ENCODE data around the gene CHST11.

Gene CHST11

DNA sequence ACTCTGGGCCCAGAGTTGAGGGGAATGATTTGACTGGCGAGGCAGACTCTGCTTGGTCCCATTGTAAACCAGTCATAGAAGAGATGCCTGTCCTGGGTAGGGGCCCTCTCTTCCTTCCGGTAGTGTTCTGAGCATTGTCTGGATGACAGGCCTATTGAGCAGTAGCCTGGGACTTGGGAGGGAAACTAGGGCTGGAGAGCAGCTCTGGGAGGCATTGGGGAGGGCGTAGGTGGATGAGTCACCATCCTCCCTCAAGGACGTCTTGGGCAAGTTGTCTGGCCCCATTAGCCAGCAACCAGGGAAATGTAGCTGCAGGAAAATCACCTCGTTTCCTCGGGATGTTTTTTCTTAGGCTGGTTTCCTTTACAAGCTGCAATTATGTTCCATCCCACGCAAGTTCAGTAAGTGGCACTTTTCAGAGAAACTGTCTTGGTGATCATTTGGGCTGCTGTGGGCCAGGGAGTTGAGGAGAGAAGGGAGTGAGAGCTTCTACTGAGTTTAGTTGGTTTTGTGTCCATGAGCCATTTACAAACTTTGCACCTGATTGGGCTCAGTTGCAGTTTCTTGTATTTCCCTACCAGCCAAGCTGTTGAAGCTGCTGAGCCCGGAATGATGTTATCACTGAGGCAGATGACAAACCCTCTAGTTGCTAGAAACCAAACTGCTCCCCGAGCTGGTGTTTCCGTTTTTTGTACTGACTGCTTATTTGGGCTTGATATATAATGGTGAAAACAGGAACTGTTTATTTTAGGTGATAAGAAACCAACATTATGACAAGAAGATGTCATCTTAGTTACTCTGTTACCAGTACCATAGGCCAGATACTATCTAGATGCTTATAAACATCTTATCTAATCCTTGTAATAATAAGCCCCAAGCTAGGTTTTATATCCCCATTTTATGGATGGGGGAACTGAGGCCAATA lies 147.6 kb downstream of the CHST11 start:
- DNase-seq (ENCODE audit: low read depth) = no peak
- TF ChIP-seq, protein P1, sequence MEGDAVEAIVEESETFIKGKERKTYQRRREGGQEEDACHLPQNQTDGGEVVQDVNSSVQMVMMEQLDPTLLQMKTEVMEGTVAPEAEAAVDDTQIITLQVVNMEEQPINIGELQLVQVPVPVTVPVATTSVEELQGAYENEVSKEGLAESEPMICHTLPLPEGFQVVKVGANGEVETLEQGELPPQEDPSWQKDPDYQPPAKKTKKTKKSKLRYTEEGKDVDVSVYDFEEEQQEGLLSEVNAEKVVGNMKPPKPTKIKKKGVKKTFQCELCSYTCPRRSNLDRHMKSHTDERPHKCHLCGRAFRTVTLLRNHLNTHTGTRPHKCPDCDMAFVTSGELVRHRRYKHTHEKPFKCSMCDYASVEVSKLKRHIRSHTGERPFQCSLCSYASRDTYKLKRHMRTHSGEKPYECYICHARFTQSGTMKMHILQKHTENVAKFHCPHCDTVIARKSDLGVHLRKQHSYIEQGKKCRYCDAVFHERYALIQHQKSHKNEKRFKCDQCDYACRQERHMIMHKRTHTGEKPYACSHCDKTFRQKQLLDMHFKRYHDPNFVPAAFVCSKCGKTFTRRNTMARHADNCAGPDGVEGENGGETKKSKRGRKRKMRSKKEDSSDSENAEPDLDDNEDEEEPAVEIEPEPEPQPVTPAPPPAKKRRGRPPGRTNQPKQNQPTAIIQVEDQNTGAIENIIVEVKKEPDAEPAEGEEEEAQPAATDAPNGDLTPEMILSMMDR (IDR thresholded peaks at IDR 0.05; ENCODE audit: control insufficient read depth, extremely low read depth, insufficient read depth) = no peak
- H3K4me3 ChIP-seq (ENCODE audit: low read depth, low read length) = no peak overlapping the region

DNA sequence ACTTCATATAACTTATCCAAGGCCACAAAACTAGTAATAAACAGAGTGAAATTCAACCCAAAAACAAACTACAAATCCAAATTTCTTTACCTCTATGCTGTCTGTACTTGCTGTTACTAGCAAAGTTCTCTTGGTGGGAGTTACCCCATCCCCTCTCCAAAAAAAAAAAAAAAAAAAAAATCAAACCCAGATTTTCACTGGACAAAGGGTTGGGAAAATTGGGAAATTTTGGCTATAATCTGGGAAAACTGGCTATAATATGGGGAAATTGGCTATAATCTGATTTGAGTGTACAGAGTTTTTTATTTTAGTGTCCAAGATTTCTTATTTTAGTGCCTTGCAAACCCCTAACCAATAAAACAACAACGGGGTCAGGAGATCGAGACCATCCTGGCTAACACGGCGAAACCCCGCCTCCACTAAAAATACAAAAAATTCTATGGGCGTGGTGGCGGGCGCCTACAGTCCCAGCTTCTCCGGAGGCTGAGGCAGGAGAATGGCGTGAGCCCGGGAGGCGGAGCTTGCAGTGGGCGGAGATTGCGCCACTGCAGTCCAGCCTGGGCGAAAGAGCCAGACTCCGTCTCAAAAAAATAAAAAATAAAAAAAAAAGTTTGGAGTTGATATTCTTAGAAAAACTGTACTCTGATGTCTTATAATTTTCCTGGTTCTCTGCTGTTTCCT lies 148.4 kb downstream of the CHST11 start:
- H3K4me3 ChIP-seq (ENCODE audit: low read depth, low read length) = no peak overlapping the region
- TF ChIP-seq, protein P1 (IDR thresholded peaks at IDR 0.05; ENCODE audit: control insufficient read depth, extremely low read depth, insufficient read depth) = no peak
- no peak for DNase-seq (ENCODE audit: low read depth)

GRCh38 chr12:104605685-104606084 lies 148.9 kb downstream of the CHST11 start:
- TF ChIP-seq, protein P1 (IDR thresholded peaks at IDR 0.05; ENCODE audit: control insufficient read depth, extremely low read depth, insufficient read depth) = no peak
- H3K4me3 ChIP-seq (ENCODE audit: low read depth, low read length) = no peak overlapping the region
- DNase-seq (ENCODE audit: low read depth) = no peak

DNA sequence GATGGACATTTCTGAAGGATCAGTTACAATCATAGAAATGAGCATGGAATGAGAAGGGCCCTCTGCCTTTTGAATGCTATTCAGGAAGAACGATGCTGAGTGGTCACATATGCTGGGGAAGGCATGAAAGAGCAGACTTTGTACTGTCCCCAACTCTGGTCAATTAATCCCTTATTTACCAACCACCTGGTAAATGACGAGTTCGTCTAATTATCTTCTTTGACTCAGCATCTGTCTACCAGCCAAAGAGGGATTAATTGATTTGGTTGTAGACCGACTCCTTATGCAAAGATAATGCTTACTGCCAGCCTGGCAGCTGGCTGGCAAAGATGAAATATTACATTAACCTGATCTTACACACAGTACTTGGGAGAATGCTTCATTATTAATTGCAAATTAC lies 152.2 kb downstream of the CHST11 start:
- TF ChIP-seq, protein P1 (IDR thresholded peaks at IDR 0.05; ENCODE audit: control insufficient read depth, extremely low read depth, insufficient read depth) = no peak
- no peak for DNase-seq (ENCODE audit: low read depth)
- no peak overlapping the region for H3K4me3 ChIP-seq (ENCODE audit: low read depth, low read length)

GRCh38 chr12:104609445-104609844 lies 152.7 kb downstream of the CHST11 start:
- TF ChIP-seq, protein P1 (IDR thresholded peaks at IDR 0.05; ENCODE audit: control insufficient read depth, extremely low read depth, insufficient read depth) = no peak
- no peak for DNase-seq (ENCODE audit: low read depth)
- no peak overlapping the region for H3K4me3 ChIP-seq (ENCODE audit: low read depth, low read length)

DNA sequence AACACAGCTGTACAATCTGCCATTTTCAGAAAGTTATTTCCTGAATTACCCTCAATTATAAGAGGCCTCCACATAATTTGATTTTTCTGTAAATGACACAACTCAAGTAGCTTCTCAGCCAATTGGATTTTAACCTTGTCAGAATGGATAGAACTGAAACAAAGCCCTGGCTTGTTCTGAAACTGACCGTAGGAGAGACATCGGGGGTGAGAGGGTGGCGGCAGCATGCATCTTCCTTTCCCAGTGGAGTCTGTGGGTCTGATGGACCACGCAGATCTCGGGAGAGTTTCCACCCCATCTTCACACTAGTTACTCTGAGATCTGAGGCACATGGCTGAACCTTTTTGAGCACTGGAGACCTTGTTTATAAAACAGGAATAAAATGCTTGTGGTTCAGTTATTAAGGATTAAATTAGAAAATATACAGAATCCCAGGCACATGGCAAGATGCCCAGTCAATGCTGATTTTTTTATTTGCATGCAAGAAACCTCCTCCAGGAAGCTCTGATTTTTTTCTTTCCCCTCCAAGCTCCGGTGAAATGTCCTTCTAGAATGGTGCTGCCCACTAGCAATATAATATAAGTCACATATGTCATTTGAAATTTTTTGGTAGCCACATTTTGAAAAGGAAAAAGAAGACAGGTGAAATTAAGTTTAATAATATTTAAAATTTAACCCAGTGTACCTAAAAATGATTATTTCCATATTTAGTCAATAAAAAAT lies 153.9 kb downstream of the CHST11 start:
- DNase-seq (ENCODE audit: low read depth) = no peak
- no peak overlapping the region for H3K4me3 ChIP-seq (ENCODE audit: low read depth, low read length)
- TF ChIP-seq, protein P1 (IDR thresholded peaks at IDR 0.05; ENCODE audit: control insufficient read depth, extremely low read depth, insufficient read depth) = no peak
